NT2/D1 (cell line): ENCODE data around the gene RAB39B.

ENCODE experiments used
- SUZ12 ChIP-seq: IDR thresholded peaks from 2 replicates; pipeline ENCODE4 v1.6.1; 2011; ENCODE audit not compliant: insufficient read length, insufficient read depth; ENCODE audit errors: extremely low read depth
- YY1 ChIP-seq: IDR thresholded peaks from 2 replicates; pipeline ENCODE4 v1.6.1; 2011; ENCODE audit not compliant: insufficient read length, insufficient read depth
- ZNF274 ChIP-seq: IDR thresholded peaks from 2 replicates; pipeline ENCODE4 v1.6.1; 2011; ENCODE audit warnings: mild to moderate bottlenecking, low read depth, low read length

DNA sequence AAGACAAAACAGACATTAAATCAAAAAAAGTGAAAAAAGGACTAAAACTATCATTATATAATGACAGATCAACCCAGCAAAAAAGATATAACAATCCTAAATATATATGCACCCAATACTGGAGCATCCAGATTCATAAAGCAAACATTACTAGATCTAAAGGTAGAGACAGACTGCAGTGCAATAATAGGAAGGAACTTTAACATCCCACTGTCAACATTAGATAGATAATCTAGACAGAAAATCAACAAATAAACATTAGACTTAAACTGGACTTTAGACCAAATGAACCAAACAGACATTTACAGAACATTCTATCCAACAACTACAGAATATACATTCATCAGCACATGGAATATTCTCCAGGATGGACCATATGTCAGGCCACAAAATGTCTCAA lies 29.5 kb upstream of the RAB39B start:
- TF ChIP-seq YY1 (no peak), SUZ12 (no peak), ZNF274 (no peak)
